ENCODE results near the gene WDR36.

The WDR36 gene

GRCh38 chr5:111106320-111106948, 14.3 kb downstream of the WDR36 start:
- FAIRE-seq: no peak

GRCh38 chr5:111107371-111107770, 15.2 kb downstream of the WDR36 start:
- FAIRE-seq: no peak

GRCh38 chr5:111111956-111112355, 19.8 kb downstream of the WDR36 start:
- no peak for FAIRE-seq

GRCh38 chr5:111113678-111114077, 21.5 kb downstream of the WDR36 start:
- FAIRE-seq: no peak

GRCh38 chr5:111115229-111115628, 23.1 kb downstream of the WDR36 start:
- no peak for FAIRE-seq

- no peak for FAIRE-seq
Measured at GRCh38 chr5:111116550-111116949, 24.4 kb downstream of the WDR36 start.

- FAIRE-seq: no peak
Measured at GRCh38 chr5:111117136-111117535, 25.0 kb downstream of the WDR36 start.

- FAIRE-seq: no peak
Measured at GRCh38 chr5:111119221-111119620, 27.1 kb downstream of the WDR36 start.

GRCh38 chr5:111119856-111120255, 27.7 kb downstream of the WDR36 start:
- FAIRE-seq: no peak

- FAIRE-seq: peak; percentile 24
Measured at GRCh38 chr5:111120911-111121310, 28.8 kb downstream of the WDR36 start.

GRCh38 chr5:111121926-111122325, 29.8 kb downstream of the WDR36 start:
- no peak for FAIRE-seq

GRCh38 chr5:111122398-111122797, 30.2 kb downstream of the WDR36 start:
- FAIRE-seq: no peak

- FAIRE-seq: peak; percentile 47
Measured at GRCh38 chr5:111124793-111125192, 32.6 kb downstream of the WDR36 start.

GRCh38 chr5:111126896-111127295, 34.7 kb downstream of the WDR36 start:
- FAIRE-seq: no peak

- no peak for FAIRE-seq
Measured at GRCh38 chr5:111127453-111128195, 35.5 kb downstream of the WDR36 start.

- FAIRE-seq: no peak
Measured at GRCh38 chr5:111129938-111130337, 37.8 kb downstream of the WDR36 start.

- FAIRE-seq: no peak
Measured at GRCh38 chr5:111131356-111131755, 39.2 kb downstream of the WDR36 start.

- no peak for FAIRE-seq
Measured at GRCh38 chr5:111132076-111132475, 39.9 kb downstream of the WDR36 start.

GRCh38 chr5:111132731-111133435, 40.7 kb downstream of the WDR36 start:
- FAIRE-seq: no peak

GRCh38 chr5:111133436-111133751, 41.2 kb downstream of the WDR36 start:
- no peak for FAIRE-seq

- no peak for FAIRE-seq
Measured at GRCh38 chr5:111134087-111134486, 41.9 kb downstream of the WDR36 start.

- no peak for FAIRE-seq
Measured at GRCh38 chr5:111134864-111135263, 42.7 kb downstream of the WDR36 start.

GRCh38 chr5:111135363-111135762, 43.2 kb downstream of the WDR36 start:
- FAIRE-seq: no peak

GRCh38 chr5:111135946-111136345, 43.8 kb downstream of the WDR36 start:
- no peak for FAIRE-seq

Data from islet of Langerhans (tissue), 1 donor.